DMS79 (cell line): ENCODE data around the gene HMG20A.
"Not testable (repeated sequence)": the region's sequence is repeated elsewhere in the genome, so short reads cannot be mapped to it uniquely, and the experiment has no call there.

ENCODE experiments used
- DNase-seq: peaks from one replicate; lab custom pipeline; 2025; lab: John Stamatoyannopoulos, UW

Gene HMG20A

GRCh38 chr15:77409259-77410156 is 11.2 kb upstream of the HMG20A start:
- no peak for DNase-seq

- DNase-seq, result not testable (repeated sequence)
Measured at GRCh38 chr15:77410157-77410500, 10.6 kb upstream of the HMG20A start.

- DNase-seq, result no peak
Measured at GRCh38 chr15:77410701-77411618, 9.7 kb upstream of the HMG20A start.

- no peak for DNase-seq
Measured at GRCh38 chr15:77411619-77411976, 9.1 kb upstream of the HMG20A start.

GRCh38 chr15:77412972-77413698 is 7.6 kb upstream of the HMG20A start:
- DNase-seq, result no peak

DNA sequence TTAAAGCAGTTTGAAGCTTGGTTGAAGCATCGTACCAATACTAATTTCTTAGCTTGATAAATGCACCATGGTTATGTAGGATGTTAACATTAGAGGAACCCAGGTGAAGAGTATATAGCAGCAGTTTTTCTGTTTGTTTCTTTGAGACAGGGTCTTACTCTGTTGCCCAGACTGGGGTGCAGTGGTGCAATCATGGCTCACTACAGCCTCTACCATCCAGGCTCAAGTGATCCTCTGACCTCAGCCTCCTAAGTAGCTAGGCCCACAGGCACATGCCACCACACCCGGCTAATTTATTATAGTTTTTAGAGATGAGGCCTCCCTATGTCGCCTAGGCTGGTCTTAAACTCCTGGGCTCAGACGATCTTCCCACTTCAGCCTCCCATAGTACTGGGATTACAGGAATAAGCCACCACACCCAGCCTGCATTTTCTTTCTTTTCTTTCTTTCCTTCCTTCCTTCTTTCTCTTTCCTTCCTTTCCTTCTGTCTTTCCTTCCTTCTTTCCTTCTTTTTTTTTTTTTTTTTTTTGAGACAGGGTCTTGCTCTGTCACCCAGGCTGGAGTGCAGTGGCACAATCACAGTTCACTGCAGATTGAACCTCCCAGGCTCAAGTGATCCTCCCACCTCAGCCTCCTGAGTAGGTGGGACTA is 6.9 kb upstream of the HMG20A start:
- no peak for DNase-seq

DNA sequence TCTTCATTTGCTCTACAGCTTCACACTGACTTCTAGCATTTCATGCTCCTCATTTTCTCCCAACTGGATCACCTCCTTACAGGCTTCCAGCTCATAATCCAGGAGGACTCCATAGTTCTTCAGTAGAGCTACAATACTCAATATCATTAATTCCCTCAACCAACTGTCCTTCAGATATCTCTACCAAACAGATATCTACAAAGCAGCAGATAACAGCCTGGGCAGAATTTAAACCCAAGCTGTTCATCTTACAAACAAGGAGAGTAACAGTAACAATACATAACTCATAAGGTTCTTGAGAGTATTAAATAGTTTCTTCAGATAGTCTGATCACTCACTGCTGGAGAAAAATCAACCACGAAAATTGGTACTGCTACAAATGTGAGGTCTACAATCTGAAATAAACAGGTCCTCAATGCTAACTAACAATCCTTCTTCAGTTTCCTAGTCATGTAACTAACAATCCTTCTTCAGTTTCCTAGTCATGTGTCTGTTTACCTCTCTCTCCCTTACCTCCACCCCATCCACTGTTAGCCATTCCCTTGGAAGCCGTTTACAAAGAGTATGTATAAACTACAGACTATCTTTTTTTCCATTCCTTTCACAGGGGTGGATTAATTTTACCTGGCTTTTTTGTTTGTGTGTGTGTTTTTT is 5.8 kb upstream of the HMG20A start:
- DNase-seq, result no peak

GRCh38 chr15:77415450-77416147 is 5.1 kb upstream of the HMG20A start:
- DNase-seq, result no peak

DNA sequence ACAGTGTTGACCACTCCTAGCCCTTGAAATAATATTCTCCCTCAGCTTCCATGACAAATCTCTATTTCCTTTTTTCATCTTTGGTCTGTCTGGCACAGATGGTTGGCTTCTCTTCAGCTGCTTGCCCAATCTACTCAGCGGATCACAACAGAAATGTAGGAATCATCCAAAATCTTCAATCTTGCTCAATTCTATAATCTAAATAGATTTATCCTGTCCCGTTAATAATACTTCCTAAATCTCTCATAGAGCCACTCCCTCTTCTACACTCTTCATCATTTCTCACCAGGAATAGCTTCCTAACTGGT is 4.6 kb upstream of the HMG20A start:
- DNase-seq, result no peak

GRCh38 chr15:77416954-77417353 is 3.7 kb upstream of the HMG20A start:
- no peak for DNase-seq

DNA sequence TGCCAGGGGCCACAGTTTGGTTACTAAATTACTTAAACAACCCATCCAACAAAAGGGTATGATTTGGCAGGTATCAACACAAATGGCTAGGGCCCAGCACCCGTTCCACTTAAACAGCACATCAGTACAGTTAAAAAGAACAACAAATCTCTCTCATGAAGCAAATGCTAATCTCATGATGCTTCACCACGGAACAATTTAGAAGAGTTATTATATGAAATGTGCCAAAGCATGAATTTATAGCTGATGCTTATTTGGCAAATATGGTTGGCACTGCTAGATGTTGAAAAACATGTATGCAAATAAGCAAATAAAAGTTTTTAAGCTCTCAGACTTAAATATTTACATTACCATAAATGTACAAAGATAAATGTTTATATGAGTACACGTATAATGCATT is 3.1 kb upstream of the HMG20A start:
- DNase-seq, result no peak

DNA sequence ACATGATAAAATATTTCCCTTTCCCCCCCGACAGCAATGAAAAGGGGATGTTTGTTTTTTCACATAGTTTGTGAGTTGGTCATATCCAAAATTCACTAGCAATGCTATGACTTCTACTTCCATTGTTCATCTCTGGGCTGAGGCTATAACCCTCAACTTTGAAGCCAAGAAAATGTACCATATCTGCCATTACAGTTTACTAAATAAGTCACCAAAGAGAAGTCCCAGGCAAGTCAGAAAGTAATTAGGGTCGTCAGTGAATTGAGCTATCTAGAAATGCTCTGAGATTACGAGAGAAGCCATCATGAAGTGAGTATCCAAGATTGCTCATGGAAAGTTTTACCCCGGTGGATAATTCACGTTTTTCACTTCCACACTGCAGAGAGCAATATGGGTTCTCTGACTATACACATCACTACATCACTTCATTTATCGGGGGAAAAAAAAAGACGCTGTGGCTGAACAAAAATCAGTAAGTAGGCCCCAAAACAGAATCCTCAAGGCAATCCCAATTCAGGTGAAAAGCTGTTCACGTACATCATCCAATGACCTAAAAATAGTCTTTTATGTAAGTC is 2.2 kb upstream of the HMG20A start:
- DNase-seq, result no peak

GRCh38 chr15:77418966-77419835 is 1.5 kb upstream of the HMG20A start:
- DNase-seq, result no peak

DNA sequence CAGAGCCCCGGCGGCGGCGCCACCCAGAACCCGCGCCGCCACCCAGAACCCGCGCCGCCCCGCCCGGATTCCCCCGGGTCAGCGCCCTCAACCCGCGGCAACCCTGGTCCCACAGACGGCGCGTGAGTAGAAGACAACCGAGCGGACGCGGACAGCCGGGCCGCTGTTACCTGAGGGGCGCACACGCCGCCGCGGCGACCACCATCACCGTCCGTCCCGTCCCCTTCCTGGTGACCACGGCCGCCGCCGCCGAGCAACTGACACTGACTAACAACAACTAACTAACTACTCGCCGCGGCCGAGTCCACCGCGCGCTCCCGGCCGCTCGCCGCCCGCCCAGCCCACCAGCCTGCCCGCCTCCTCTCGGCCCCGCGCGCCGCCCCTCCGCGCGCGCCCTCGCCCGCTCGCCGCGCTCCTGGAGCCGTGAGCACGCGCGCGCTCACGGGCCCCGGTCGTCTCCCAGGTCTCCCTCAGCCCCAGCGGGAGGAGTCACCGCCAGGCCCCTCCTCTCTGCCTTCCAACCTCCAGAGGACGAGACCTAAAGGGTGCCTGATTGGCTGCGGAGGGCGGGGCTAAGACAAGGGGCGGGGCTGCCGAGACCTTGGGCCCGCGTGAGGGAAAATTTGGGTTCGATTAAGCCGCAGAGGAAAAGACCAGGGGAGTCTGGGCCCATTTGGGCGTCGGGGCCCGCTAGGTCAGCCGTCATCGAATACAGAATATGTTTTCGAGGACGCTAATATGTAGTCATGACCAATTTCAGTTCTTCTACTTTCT is 665 bp upstream of the HMG20A start, which contains the start of gene PEAK1:
Gene PEAK1 (minus strand): TSS at position 269 of the 774 bp plus-strand sequence. CDS start 238,178 bp downstream, outside the sequence.
- DNase-seq, result peak; percentile 85

- no peak for DNase-seq
Measured at GRCh38 chr15:77421370-77421700, 647 bp downstream of the HMG20A start.

DNA sequence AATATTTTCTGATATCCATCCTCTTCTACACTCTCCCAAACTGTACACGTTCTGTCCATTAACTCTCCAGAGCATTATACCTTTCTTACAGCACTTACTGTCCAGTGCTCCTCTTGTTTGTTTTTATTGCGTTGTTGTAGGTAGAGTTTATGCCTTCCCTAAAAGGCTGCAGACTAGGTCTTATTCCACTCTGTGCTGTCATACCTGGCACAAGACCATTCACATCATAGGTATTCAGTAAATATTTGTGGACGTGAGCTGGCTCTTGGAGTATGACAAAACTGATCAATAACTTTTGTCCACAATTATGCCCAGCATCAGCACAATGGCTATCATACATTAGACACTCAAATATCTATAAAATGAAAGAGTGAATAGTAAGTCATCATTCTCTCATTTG is 4.4 kb downstream of the HMG20A start:
- DNase-seq, result no peak

DNA sequence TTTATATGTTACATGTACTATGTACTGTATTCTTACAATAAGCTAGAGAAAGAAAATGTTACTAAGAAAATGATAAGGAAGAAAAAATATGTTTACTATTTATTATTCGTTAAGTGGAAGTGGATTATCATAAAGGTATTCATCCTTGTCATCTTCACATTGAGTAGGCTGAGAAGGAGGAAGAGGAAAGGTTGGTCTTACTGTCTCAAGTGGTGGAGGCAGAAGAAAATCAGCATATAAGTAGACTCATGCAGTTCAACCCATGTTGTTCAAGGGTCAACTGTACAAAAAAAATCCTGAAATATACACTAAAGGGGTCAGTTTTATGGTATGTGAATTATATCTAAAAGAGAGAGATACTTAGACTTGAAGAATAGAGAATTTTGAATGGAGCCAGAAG is 5.7 kb downstream of the HMG20A start:
- DNase-seq, result no peak

DNA sequence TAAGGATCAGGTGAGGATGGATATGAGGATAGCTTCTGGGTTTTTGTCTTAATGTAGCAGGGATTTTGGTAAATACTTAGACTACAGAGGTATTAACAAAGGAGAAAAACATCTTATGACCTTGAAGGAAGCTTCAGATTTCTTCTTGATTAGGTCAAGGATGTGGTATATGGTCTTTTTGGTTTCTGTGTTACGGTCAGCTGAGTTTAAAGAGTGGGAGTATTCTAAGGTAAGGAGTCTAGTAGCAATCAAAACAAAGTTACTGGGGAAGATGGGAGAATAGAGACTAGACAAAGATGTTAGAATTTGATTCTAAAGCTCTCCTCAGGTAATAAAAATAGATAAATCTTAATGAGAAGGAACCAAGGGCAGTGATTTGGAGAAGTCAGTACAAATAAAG is 6.2 kb downstream of the HMG20A start:
- DNase-seq, result no peak

DNA sequence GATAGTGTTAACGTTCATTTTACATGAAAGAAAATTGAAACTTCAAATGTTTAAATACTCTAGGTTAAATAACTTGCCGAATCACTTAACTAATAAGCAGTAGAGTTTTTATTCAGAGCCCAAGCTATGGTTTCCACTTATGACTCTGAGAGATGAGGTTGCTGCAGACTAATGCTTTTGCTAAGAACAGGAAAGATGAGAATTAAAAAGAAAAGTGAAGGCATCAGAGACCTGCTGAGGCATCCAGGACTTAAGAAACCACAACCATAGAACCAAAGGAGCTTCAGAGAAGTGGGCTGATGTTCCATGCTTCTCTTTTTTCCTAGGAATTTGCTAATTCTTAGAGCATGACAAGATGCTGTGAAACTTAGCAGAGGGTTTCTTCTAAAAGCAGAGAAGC is 9.5 kb downstream of the HMG20A start:
- DNase-seq, result no peak
